Erythroblast (primary cell): ENCODE results near the gene SKIC2.

Experiments
- GATA1 ChIP-seq: IDR thresholded peaks from 2 replicates; pipeline ENCODE4 v1.6.1; 2011; ENCODE audit warnings: low read depth, mild to moderate bottlenecking, control low read depth, low read length, moderate library complexity
- POLR2A ChIP-seq: IDR thresholded peaks from 2 replicates; pipeline ENCODE4 v1.6.1; 2011; ENCODE audit warnings: mild to moderate bottlenecking, low read length

DNA sequence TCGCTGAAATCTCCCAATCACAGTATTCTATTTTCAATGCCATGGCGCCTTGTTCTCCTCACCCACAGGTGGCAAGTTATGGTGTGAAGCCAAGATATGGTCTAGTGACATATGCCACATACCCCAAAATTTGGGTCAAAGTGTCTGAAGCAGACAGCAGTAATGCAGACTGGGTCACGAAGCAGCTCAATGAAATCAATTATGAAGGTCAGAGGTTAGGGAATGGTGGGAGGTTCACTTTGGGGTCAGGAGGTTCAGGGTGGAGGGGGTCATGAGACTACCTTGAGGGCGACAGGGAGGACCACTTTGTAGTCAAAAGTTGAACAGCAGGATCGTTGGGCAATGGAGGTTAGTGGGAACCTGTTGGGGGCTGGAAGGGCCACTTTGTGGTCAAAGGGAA lies 10.7 kb upstream of the SKIC2 start:
- TF ChIP-seq POLR2A (no peak), GATA1 (no peak)
